HG03520 (cell line): ENCODE measurements around the gene GCNT4.

Source experiments
- ATAC-seq: cut with Tn5 transposase; IDR thresholded peaks from one replicate; pipeline ENCODE4 v1.9.1; 2021; ENCODE audit warnings: mild to moderate bottlenecking, moderate library complexity; ENCODE audit not compliant: unreplicated experiment

Gene GCNT4

DNA sequence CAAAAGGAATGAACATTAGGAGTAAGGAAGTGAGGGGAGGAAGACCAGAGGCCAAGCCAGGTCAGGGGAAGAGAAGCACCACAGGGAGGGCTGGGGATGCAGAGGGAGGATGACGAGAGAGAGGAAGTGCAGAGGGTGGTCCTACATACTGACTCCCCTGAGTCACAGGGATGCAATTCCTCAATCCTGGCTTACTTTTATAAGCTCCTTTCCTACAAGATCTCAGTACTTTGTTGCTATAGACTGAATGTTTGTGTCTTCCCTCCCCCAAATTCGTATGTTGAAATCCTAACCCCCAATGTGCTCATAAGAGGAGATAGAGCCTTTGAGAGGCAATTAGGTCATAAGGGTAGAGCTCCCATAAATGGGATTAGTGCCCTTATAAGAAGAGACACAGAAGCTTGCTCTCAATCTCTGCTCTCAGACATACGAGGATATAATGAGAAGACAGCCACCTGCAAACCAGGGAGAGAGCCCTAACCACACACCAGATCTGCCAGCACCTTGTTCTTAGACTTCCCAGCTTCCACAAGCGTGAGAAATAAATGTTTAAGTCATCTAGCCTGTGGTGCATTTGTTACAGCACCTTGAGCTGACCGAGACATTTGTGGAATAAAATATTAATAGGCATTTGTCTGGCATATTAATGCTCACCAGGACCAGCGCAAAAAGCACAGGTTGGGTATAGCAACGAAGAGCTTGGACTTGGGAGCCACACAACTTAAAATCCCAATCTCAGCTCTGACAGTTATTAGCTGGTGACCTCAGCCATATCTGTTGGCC lies 33.4 kb downstream of the GCNT4 start:
- ATAC-seq, result no peak

DNA sequence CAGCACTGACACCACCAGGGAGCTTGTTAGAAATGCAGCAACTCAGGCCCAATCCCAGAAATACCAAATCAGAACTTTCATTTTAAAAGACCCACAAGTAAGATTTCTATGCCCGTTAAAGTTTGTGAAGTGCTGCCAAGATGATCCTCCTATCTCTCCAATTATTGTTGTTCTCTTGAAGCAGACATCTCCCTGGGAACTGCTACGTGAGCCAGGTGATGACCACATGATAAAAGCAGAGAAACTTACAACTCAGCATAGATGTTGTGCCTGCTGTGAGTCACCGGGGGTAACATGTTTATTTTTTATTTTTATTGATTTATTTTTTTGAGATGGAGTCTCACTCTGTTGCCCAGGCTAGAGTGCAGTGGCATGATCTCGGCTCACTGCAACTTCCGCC lies 34.4 kb downstream of the GCNT4 start:
- ATAC-seq, result no peak

DNA sequence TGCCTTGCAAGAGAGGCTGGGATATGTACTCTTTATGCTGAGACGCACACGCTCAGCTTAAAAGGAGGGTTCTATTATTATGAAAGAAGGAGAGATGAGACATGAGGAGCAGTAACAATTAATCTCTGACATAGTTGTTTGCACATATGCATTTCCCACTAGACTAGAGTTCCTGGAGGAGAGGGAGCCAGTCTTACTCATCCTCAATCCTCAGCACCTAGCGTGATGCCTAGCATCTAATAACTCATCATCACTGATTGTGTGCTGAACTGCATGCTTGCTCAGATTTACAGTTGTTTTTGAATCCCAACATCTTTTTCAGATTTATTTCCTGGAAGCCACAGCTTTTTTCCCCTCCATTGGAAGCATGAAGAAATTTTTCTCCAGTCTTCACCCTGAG lies 35.5 kb downstream of the GCNT4 start:
- no peak for ATAC-seq

DNA sequence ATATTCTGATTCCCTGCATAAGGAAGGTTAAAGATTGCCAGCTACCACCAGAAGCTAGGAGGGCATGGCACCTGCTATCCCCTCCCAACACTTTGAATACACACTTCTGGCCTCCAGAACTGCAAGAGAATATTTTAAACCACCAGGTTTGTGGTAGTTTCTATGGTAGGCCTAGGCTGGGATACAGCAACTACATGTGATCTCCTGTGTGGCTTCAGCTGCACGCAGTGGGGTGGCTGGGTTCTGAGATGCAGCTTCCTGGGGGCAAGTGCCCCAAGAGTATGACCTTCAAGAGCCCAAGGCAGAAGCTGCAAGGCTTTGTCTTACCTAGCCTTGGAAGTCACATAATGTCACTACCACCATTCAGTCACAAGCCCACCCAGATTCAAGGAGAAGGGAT lies 39.6 kb downstream of the GCNT4 start:
- no peak for ATAC-seq

DNA sequence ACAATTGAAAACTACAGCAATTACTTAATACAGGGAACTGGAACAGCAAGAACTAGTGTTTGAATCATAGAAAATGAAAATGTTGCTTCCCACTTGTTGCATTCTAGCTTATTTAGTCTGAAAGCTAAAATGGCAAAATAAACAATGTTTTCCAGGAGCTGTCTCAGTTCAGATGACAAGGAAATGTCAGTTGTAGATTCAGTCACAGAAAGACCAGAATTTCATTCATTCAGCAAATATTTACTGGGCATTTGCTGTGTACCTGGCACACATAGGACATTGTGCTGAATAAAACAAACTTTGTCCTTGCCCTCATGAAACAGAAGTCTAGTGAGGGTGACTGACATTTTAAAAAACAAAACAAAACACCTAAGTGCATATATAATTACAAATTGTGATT lies 41.5 kb downstream of the GCNT4 start:
- no peak for ATAC-seq

DNA sequence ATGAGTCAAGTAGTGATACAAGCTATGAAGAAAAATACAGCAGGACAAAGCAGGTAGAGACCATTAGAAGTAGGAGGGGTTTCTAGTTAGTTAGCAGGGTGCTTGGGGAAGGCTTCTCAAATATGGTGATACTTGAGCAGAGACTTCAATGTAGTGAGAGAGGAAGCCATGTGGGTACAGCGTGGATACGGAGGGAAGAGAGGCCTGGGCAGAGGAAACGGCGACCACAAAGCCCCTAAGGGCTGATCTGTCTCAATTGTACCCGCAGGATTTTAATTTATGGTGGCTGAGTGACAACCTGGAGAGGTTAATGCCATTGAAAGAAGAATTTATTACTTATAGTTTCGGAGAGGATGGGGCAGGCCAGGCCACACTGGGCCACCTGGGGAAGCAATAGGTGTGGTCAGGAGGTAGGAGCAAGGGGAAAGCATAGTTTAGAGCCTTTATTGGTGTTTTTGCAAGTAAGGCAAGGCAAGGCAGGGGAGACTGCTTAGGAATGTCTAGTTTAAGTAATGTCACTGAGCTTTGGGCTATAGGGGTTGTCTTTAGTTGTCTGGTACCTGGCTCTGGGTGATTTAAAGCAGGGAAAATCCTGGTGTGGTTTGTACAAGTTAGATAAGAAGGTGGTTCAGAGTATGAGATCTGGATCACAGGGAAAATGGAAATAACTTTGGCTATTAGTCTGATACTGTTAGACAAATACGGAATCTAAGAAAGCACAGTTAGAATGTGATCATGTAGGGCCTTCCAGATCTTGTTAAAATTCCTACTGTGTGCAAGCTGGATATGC lies 42.6 kb downstream of the GCNT4 start:
- no peak for ATAC-seq

DNA sequence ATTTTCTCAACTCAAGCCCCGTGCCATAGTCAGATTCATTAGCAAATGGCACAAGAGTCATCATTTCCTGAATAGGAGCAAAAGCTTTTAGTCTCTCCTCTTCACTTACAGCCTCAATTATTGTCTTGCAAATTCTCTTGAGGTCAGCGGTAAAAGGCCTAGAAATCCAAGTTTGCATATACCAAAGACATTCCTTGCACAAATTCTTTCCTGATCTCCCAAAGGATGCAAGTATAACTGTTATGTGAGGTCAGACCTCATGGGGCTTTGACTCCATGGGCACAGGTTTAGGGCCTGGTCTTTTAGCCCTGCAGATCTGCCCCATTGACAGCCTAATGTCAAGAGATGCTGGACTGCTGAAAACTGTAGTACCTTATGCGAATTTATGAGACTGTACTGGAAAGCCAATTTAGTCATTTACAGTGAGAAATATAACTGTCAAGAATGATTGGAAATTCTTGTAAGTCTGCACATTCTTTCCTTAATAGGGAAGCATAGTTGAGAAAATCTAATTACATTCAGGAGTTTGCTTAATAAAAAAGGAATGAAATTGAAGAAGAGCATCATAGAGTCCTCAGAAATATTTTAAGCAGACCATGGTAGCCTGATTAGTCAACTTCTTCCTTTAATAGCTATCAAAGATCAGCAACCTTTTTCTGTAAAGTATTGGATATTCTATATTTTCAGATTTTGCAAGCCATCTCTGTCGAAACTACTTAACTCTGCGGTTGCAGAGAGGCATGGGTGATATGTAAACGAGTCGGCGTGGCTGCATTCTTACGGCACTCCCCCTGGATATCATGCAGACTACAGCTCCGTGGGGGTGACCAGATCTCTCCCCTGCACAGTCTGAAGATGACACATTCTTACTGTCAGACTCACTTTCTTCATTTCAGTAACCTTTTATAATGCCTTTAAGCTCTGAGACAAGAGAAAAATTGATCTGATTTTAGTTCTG lies 45.2 kb downstream of the GCNT4 start:
- ATAC-seq, result no peak

DNA sequence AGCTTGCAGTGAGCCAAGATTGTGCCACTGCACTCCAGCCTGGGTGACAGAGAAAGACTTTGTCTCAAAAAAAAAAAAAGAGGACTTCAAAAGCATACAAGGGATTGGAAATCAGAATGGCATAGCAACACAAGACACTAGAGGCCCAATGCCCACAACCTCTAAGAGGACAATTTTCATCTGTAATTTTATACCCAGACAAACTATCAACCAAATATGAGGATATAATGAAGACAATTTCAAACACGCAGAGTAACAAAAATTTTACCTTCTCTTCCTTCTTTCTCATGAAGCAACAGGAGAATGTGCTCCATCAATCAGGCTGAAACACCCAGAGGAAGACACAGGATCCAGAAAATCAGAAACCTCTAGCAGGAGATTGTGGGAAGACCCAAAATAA lies 46.8 kb downstream of the GCNT4 start:
- ATAC-seq, result no peak
